ENCODE measurements around the gene GOLGA2.

GRCh38 chr9:128292009-128292408, 16.2 kb upstream of the GOLGA2 start:
- TF ChIP-seq CTCF (IDR thresholded peaks at IDR 0.05; ENCODE audit: insufficient read depth, low read length) (no peak), POLR2AphosphoS5 (IDR thresholded peaks at IDR 0.05; ENCODE audit: low read depth) (no peak), SPI1 (IDR thresholded peaks at IDR 0.05; ENCODE audit: borderline replicate concordance, low read depth) (no peak), REST (IDR thresholded peaks at IDR 0.05; ENCODE audit: insufficient replicate concordance, low read depth) (no peak), GABPA (IDR thresholded peaks at IDR 0.05; ENCODE audit: low read depth) (no peak)

Measured in HL-60 (cell line).